ENCODE results near the gene ARFGAP3. TPM values are rescaled to one million over a fixed set of nuclear protein-coding genes. Genes with fewer than 3 reads are reported as not detected.

Gene ARFGAP3
- total RNA-seq, 1 donor from 2014 or later: 59.5 TPM

GRCh38 chr22:42883970-42884369, 26.9 kb upstream of the ARFGAP3 start:
- H3K9ac ChIP-seq (ENCODE audit: low read length): no peak overlapping the region
- H3K9me3 Mint-ChIP-seq (ENCODE audit: unreplicated experiment): peaks cover 2% of the 10 kb centered on the region
- H3K79me2 ChIP-seq (ENCODE audit: insufficient read depth, low read length): no peaks in the 10 kb centered on the region
- H3K4me1 ChIP-seq (ENCODE audit: insufficient read depth, low read length): no peaks in the 10 kb centered on the region
- no peak overlapping the region for H2AFZ ChIP-seq (ENCODE audit: low read depth, low read length)
- H3K27ac ChIP-seq (ENCODE audit: low read depth, low read length): no peak overlapping the region
- H3K36me3 ChIP-seq (ENCODE audit: insufficient read depth, low read length): peaks cover 16% of the 10 kb centered on the region
- FAIRE-seq (no peak), DNase-seq (ENCODE audit: low read depth) (no peak)
- H3K36me3 Mint-ChIP-seq (ENCODE audit: low read depth, unreplicated experiment): peaks cover 35% of the 10 kb centered on the region
- no peak overlapping the region for H3K27ac Mint-ChIP-seq (ENCODE audit: unreplicated experiment)
- H3K27me3 ChIP-seq (ENCODE audit: insufficient read depth, low read length): no peaks in the 10 kb centered on the region
- H3K4me3 ChIP-seq (ENCODE audit: insufficient read depth, low read depth, low read length): no peak overlapping the region
- H3K27me3 Mint-ChIP-seq (ENCODE audit: low read depth, unreplicated experiment): no peaks in the 10 kb centered on the region
- H3K4me2 ChIP-seq (ENCODE audit: low read length): no peak overlapping the region
- TF ChIP-seq EZH2 (IDR thresholded peaks at IDR 0.05; ENCODE audit: insufficient read depth, low read length): no peak
- no peak for TF ChIP-seq CTCF (IDR thresholded peaks at IDR 0.05; ENCODE audit: insufficient read depth, low read depth, low read length)
- H3K4me1 Mint-ChIP-seq (ENCODE audit: low read depth, unreplicated experiment): peaks cover 3% of the 10 kb centered on the region
- no peak overlapping the region for H3K4me3 Mint-ChIP-seq (ENCODE audit: unreplicated experiment)
- H4K20me1 ChIP-seq (ENCODE audit: insufficient read depth, low read length): peaks cover 54% of the 10 kb centered on the region
- H3K9me3 ChIP-seq (ENCODE audit: insufficient read depth, low read depth, low read length): no peaks in the 10 kb centered on the region

- Histone ChIP-seq H3K9ac (ENCODE audit: low read length) (no peak overlapping the region), H3K27me3 (ENCODE audit: insufficient read depth, low read length) (no peaks in the 10 kb centered on the region), H4K20me1 (ENCODE audit: insufficient read depth, low read length) (peaks cover 47% of the 10 kb centered on the region), H3K4me3 (ENCODE audit: insufficient read depth, low read depth, low read length) (no peak overlapping the region), H3K36me3 (ENCODE audit: insufficient read depth, low read length) (peaks cover 14% of the 10 kb centered on the region), H3K27ac (ENCODE audit: low read depth, low read length) (no peak overlapping the region), H3K9me3 (ENCODE audit: insufficient read depth, low read depth, low read length) (no peaks in the 10 kb centered on the region), H2AFZ (ENCODE audit: low read depth, low read length) (no peak overlapping the region), H3K4me1 (ENCODE audit: insufficient read depth, low read length) (no peaks in the 10 kb centered on the region), H3K4me2 (ENCODE audit: low read length) (no peak overlapping the region), H3K79me2 (ENCODE audit: insufficient read depth, low read length) (no peaks in the 10 kb centered on the region)
- H3K27me3 Mint-ChIP-seq (ENCODE audit: low read depth, unreplicated experiment): no peaks in the 10 kb centered on the region
- no peak overlapping the region for H3K27ac Mint-ChIP-seq (ENCODE audit: unreplicated experiment)
- TF ChIP-seq CTCF (IDR thresholded peaks at IDR 0.05; ENCODE audit: insufficient read depth, low read depth, low read length) (no peak), EZH2 (IDR thresholded peaks at IDR 0.05; ENCODE audit: insufficient read depth, low read length) (no peak)
- no peak overlapping the region for H3K4me3 Mint-ChIP-seq (ENCODE audit: unreplicated experiment)
- FAIRE-seq: no peak
- H3K36me3 Mint-ChIP-seq (ENCODE audit: low read depth, unreplicated experiment): peaks cover 36% of the 10 kb centered on the region
- peaks cover 1% of the 10 kb centered on the region for H3K9me3 Mint-ChIP-seq (ENCODE audit: unreplicated experiment)
- DNase-seq (ENCODE audit: low read depth): no peak
- H3K4me1 Mint-ChIP-seq (ENCODE audit: low read depth, unreplicated experiment): peaks cover 3% of the 10 kb centered on the region
Measured at GRCh38 chr22:42883121-42883520, 26.0 kb upstream of the ARFGAP3 start.

- no peaks in the 10 kb centered on the region for H3K9me3 ChIP-seq (ENCODE audit: insufficient read depth, low read depth, low read length)
- no peak overlapping the region for H3K4me2 ChIP-seq (ENCODE audit: low read length)
- no peaks in the 10 kb centered on the region for H3K79me2 ChIP-seq (ENCODE audit: insufficient read depth, low read length)
- H3K4me3 ChIP-seq (ENCODE audit: insufficient read depth, low read depth, low read length): no peak overlapping the region
- H3K27me3 ChIP-seq (ENCODE audit: insufficient read depth, low read length): no peaks in the 10 kb centered on the region
- H3K36me3 ChIP-seq (ENCODE audit: insufficient read depth, low read length): peaks cover 14% of the 10 kb centered on the region
- H3K27me3 Mint-ChIP-seq (ENCODE audit: low read depth, unreplicated experiment): no peaks in the 10 kb centered on the region
- no peak overlapping the region for H2AFZ ChIP-seq (ENCODE audit: low read depth, low read length)
- FAIRE-seq (no peak), DNase-seq (ENCODE audit: low read depth) (no peak)
- no peak overlapping the region for H3K27ac Mint-ChIP-seq (ENCODE audit: unreplicated experiment)
- no peak overlapping the region for H3K4me3 Mint-ChIP-seq (ENCODE audit: unreplicated experiment)
- no peaks in the 10 kb centered on the region for H3K4me1 ChIP-seq (ENCODE audit: insufficient read depth, low read length)
- TF ChIP-seq EZH2 (IDR thresholded peaks at IDR 0.05; ENCODE audit: insufficient read depth, low read length): no peak
- TF ChIP-seq CTCF (IDR thresholded peaks at IDR 0.05; ENCODE audit: insufficient read depth, low read depth, low read length): no peak
- H3K9me3 Mint-ChIP-seq (ENCODE audit: unreplicated experiment): no peaks in the 10 kb centered on the region
- H3K9ac ChIP-seq (ENCODE audit: low read length): no peak overlapping the region
- peaks cover 30% of the 10 kb centered on the region for H3K36me3 Mint-ChIP-seq (ENCODE audit: low read depth, unreplicated experiment)
- peaks cover 3% of the 10 kb centered on the region for H3K4me1 Mint-ChIP-seq (ENCODE audit: low read depth, unreplicated experiment)
- peaks cover 44% of the 10 kb centered on the region for H4K20me1 ChIP-seq (ENCODE audit: insufficient read depth, low read length)
- H3K27ac ChIP-seq (ENCODE audit: low read depth, low read length): peak overlapping the region; percentile 2
Measured at GRCh38 chr22:42881982-42882656, 25.0 kb upstream of the ARFGAP3 start.
